Cardiac septum (tissue), 1 donor: Measurements from ENCODE around the gene TTLL6. TPM values are rescaled to one million over a fixed set of nuclear protein-coding genes. Genes with fewer than 3 reads are reported as not detected.
"Not testable (repeated sequence)": the region's sequence is repeated elsewhere in the genome, so short reads cannot be mapped to it uniquely, and the experiment has no call there.

Experiments used
- DNase-seq: peaks from one replicate; pipeline ENCODE4 v3.0.0-alpha.2; 2020; ENCODE audit warnings: low spot score
- intact Hi-C: fragments of 100-400 bp; cut with DNase I; formaldehyde crosslinking; loops from one replicate; pipeline ENCODE4 v1.14.0; 2022
- long read RNA-seq: library from polyadenylated mRNA; unstranded; transcript quantifications from one replicate; pipeline ENCODE4 v2.0.0, GENCODE V29; 2021
- total RNA-seq: library from RNA; stranded (reverse); fragmentation: NEBNext Ultra II Directional; extraction: Animal tissue kit (Norgen Biotek cat#: 25700); gene quantifications from one replicate; pipeline ENCODE4 v1.2.1, GENCODE V29; 2021
- donor health status: DM: no; HTN: no; CAD: no.

Gene TTLL6
- not detected for total RNA-seq
- long read RNA-seq: 0 reads

DNA sequence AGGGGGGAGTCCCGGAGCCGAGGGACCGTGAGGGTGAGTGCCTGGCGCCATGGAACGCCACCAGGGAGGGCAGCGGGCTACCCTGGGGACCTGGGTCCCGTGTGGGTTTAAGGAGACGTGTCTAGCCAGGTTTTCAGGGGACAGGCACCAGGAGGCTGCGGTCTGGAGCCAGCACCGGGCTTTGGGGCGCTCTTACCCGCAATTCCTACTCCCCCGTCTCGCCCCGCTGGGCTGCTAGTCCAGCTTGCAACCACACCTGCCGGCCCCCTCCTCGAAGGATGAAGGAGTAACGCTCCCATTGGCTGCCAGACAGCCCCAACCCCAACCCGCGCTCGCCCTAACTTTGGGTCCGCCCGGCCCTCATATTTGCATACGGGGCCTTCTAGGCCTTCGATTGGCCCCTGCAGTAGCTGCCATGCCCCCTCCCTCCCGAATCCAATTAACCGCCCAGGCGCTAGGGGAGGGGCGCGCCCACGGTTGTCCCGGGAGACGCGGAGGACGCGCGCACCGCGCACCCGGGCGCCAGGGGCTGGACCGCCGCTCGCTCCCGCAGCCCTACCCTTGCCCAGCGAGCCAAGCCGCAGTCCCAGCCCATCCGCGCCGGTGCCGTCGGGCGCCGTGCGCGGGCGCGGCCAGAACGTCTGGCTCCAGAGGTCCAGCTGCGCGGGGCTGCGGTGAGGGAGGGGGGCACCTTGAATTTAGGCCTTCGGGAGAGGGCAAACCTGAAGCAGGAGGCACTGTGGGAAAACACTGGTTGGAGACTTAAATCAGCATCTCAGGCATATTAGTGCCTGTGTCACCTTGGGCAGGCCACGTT, at the start of gene TTLL6:
Gene TTLL6, minus strand, starts transcription at position 456 of the 817 bp plus-strand sequence. Its CDS starts 157 bp downstream, at position 299.
- peak; percentile 84 for DNase-seq
- intact Hi-C loops: no loop called here

DNA sequence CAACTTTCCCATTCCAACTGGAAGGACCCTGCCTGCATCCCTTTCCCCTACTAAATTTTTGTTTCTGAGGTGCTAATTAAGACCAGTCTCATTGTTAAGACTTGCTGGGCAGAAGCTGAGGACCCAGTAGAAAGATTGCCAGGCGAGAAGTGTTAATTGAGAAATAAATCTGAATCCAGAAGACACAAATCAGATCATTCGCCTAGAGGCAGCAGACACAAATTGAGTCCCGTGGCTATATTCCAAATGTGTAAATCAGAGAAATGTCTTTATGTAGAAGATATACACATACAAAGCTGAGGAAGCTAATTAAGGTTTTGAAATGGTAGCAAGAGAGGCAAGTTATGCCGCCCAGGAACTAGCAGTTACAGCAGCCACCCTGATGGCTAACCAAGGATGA, 43.4 kb upstream of the TTLL6 start:
- DNase-seq: no peak
- intact Hi-C loops: no loop called here

DNA sequence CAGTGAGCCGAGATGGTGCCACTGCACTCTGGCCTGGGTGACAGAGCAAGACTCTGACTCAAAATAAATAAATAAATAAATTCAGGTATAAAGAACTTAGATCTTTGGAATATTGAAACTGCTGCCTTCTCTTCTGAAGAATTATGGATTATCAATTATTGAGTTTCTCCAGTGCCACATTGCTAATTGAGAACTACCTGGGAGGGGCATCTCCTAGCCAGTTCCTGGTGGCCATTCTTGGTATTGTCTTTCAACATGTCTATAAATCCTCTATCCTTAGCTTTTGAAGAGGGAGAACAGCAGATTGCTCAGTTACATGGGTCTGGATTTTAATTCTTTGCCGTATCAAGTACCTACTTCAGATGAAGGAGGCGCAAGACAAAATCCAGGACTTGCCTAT, 43.0 kb upstream of the TTLL6 start:
- intact Hi-C loops: no loop called here
- no peak for DNase-seq

GRCh38 chr17:48856122-48856821, 39.2 kb upstream of the TTLL6 start:
- intact Hi-C loops: no loop called here
- DNase-seq: no peak

DNA sequence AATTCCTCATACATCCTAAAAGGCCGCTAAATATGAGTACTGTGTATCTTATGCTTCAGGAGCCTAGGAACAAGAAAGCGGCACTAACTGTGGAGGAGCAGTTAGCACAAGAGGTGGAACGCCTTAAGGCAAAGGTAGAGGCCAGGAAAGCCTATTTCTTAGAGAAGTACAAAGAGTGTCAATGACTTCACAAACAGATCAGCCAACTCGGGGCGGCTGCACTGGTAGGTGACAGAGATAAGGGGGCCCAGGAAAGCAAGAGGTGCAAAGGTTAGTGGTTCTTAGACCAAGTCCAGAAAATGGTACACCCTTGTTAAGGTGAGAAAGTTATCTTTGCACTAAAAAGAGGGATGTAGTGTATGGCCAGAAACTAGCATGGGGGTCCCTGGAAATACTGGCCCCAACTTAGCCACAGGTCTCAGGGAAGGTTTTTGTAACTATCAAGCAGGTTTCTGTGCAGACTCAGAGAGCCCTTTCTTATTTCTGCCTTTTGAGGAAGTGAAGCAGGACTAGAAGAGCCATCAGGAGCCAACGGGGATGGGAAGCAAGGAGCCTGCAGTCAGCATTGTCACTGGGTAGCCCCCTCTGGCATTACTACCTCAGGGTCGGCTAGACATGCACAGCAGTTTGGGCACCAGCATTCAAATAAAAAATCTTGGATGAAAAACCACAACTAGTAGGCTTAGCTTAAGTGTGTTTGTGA, 37.9 kb upstream of the TTLL6 start:
- DNase-seq: no peak
- intact Hi-C loops: no loop called here

DNA sequence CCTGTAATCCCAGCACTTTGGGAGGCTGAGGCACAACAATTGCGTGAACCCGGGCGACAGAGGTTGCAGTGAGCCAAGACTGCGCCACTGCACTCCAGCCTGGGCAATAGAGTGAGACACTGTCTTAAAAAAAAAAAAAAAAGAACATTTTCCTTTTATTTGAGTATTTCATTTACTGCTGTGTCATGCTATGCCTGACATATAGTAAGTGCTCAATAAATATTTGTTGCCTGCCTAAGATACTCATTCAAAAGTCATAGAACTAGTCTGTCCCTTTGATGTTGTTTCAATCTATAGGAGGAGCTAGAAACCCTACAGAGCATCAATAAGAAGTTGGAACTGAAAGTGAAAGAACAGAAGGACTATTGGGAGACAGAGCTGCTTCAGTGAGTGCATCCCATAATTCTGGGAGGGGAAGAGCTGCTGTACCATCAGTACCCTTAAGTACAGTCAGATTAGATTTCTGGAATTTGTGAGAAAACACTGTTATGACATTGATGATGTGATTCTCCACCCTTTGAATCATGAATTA, 33.8 kb upstream of the TTLL6 start:
- no peak for DNase-seq
- intact Hi-C loops: no loop called here

DNA sequence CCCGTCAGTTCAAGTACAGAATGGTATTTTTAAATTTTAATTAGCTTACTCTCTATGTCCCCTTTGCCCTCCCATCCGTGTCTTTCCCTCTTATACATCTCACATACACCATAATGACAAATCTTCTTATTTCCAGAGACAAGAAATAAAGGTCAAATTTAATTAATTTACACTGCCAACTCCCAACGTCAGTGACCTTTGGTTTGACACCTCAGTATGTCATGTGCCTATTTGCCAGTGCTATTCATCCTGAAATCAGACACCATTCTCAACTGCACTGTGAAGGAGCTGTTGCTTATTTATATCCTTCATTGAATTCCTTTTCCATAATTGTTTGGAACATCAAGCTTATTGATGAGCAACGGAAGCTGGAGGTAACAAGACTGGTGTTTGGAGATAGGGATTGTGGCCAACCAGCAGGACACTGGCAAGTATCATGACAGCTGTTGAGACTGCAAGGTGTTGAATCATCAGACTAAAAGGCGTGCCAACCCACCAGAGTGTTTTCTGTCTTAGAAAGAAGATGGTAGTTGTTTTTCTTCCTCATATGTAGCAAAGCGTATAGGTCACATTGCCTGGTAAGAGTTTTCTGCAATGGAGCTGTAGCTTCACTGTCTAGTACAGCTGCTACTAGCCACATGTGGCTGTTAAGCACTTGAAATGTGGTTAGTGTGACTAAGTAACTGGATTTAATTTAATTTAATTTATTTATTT, 26.3 kb upstream of the TTLL6 start:
- intact Hi-C loops: no loop called here
- DNase-seq: no peak

DNA sequence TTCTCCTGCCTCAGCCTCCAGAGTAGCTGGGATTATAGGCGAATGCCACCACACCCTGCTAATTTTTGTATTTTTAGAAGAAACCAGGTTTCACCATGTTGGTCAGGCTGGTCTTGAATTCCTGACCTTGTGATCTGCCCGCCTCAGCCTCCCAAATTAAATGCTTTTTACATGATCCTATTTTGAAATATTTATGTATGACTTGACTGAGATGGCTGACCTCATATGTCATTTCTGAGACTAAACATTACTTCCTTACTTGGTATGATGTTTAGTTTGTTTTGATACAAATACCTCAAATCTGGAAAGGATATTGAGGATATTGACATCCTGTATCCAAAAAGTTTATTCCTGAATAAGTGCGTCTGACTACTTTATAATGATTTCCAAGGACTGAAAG, 25.7 kb upstream of the TTLL6 start:
- intact Hi-C loops: no loop called here
- no peak for DNase-seq

GRCh38 chr17:48841395-48841831, 24.4 kb upstream of the TTLL6 start:
- intact Hi-C loops: no loop called here

DNA sequence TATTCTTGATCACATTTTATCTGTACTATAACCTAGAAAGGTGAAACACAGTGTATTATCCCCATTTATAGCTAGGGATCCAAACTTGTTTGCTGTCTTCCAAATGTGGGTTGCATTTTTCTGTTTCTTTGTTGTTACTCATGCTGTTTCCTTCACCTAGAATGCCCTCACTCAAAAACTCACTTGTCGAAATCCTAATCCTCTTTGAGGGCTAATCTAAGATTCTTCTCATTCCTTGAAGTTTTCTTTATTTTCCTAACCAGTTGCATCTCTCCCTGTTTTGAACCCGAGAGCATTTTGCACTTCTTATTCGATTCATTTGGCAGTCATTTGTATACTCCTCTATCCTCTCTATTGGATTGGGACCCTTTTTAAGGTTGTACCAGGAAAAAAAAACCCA, 23.4 kb upstream of the TTLL6 start:
- DNase-seq: no peak
- intact Hi-C loops: no loop called here

More at GRCh38 chr17:48841395-48841831, 24.4 kb upstream of the TTLL6 start:
- DNase-seq: no peak

DNA sequence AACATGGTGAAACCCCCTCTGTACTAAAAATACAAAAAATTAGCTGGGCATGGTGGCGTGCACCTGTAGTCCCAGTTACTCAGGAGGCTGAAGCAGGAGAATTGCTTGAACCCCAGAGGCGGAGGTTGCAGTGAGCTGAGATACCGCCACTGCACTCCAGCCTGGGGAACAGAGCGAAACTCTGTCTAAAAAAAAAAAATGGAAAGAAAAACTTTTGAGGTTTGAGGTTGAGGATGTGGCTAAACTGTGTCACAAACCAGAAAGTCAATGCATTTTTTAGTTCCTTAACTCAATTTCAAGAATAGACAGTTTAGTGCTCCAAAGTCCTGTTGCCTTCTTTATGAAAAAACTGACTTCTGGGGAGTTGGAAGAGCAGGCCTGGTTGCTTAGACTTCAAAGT, 20.4 kb upstream of the TTLL6 start:
- DNase-seq, intact Hi-C loops: not testable (repeated sequence)

- intact Hi-C loops: no loop called here
Measured at GRCh38 chr17:48835971-48836370, 18.9 kb upstream of the TTLL6 start.

DNA sequence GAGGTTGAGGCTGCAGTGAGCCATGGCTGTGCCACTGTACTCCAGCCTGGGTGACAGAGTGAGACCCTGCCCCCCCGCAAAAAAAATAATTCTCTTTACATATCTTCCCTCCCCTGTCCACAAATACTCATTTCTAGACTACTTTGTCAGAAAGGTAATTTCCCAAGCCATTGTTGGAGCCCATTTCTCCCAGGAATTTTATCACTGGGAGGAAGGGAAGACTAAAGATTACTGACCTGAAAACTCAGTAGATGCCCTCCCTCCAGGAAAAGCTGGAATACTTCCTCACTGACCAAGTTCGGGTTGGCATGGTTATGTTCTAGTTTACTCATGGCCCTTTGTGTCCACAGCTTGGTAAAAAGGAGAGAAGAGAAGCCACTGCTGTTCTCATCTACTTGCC, 17.9 kb upstream of the TTLL6 start:
- no peak for DNase-seq
- intact Hi-C loops: no loop called here

More at GRCh38 chr17:48835971-48836370, 18.9 kb upstream of the TTLL6 start:
- no peak for DNase-seq

DNA sequence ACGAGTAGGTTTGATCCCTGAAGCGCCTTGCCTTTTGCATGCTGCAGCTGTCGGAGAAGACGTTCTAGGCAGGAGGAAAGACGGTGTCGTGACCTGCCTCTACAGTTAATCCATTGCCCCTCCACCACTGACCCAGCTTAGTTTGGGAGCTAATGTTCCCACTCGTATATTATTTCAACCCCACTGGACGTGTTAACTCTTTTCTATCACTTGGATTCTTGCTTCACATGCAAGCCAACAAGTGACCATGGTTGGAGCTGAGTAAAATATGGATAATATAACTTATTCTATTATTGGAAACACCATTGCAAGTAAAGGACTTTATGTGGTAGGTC, 14.5 kb upstream of the TTLL6 start:
- DNase-seq: no peak
- intact Hi-C loops: no loop called here

DNA sequence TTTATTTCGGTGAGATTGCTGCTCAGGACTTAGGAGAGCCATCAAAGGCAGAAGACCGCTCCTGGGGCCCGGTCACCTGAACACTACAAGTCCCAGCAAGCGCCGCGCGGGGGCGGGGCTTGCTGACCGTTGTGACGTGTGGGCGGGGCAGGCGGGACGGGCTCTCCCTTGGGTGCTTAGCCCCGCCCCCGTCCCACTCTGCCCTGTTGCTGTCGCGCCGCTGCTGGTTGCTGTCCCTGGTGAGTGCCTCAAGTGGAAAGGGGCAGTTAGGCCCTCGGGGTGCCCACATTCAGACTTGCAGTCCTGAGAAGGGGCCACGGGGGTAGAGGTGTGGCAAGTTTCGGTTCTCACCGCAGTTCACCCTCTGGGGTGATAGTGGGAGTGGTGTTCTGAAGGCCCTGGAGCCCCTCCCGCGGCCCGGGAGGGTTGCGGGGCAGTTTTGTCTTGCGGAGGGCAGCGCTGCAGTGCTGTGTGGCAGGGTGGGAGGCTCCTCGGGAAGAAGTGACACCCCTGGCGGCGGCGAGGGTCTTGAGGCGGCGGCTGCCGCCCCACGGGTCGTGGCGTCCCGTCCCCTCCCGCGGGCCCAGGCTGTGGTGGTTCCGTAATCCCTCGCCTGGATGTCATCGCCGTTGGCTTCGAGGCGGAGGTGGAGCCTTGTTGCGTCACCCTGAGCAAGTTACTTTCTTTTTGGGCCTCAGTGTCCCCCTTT, 14.0 kb upstream of the TTLL6 start, which contains the start of gene CALCOCO2:
Gene CALCOCO2, plus strand, starts transcription at position 196 of the 709 bp plus-strand sequence. CDS start 10,673 bp downstream, outside the sequence.
- intact Hi-C loops: no loop called here
- peak; percentile 98 for DNase-seq

GRCh38 chr17:48825446-48826381, 8.7 kb upstream of the TTLL6 start:
- intact Hi-C loops: no loop called here
- no peak for DNase-seq

DNA sequence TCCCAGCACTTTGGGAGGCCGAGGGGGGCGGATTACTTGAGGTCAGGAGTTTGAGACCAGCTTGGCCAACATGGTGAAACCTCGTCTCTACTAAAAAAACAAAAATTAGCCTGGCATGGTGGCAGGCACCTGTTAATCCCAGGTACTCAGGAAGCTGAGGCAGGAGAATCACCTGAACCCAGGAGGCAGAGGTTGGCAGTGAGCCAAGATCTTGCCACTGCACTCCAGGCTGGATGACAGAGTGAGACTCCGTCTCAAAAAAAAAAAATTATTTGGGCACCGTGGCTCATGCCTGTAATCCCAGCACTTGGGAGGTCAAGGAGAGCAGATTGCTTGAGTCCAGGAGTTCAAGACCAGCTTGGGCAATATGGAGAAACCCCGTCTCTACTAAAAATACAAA, 3.9 kb upstream of the TTLL6 start:
- DNase-seq, intact Hi-C loops: not testable (repeated sequence)

GRCh38 chr17:48819466-48819865, 2.4 kb upstream of the TTLL6 start:
- intact Hi-C loops: no loop called here

More at GRCh38 chr17:48819466-48819865, 2.4 kb upstream of the TTLL6 start:
- no peak for DNase-seq
